Fibroblast of lung (primary cell): Measurements from ENCODE around the gene CEP70. TPM values are rescaled to one million over a fixed set of nuclear protein-coding genes. Genes with fewer than 3 reads are reported as not detected.

Source experiments
- DNase-seq, 2 donors: peaks; one replicate each; pipeline versions ENCODE4 v3.0.0 to v3.0.0-alpha.2; 2010; ENCODE audit warnings: low read depth in 2 of 2
- H2AFZ ChIP-seq: 2 replicates; pipeline ENCODE4 v1.5.1; 2012; ENCODE audit warnings: low read length, control low read depth, inconsistent platforms
- H3K27ac ChIP-seq: 2 replicates; pipeline ENCODE4 v1.5.1; 2011; ENCODE audit warnings: low read length, control low read depth; ENCODE audit not compliant: insufficient read depth
- H3K27me3 ChIP-seq: 2 replicates; pipeline ENCODE4 v1.5.1; 2011; ENCODE audit warnings: mild to moderate bottlenecking, low read length; ENCODE audit not compliant: control insufficient read depth, insufficient read depth
- H3K36me3 ChIP-seq: 2 replicates; pipeline ENCODE4 v1.5.1; 2011; ENCODE audit warnings: low read length; ENCODE audit not compliant: control insufficient read depth, insufficient read depth
- H3K4me1 ChIP-seq: 2 replicates; pipeline ENCODE4 v1.5.1; 2011; ENCODE audit warnings: low read length; ENCODE audit not compliant: control insufficient read depth, insufficient read depth; ENCODE audit errors: extremely low read depth
- H3K4me2 ChIP-seq: 2 replicates; pipeline ENCODE4 v1.5.1; 2011; ENCODE audit warnings: low read length, control low read depth; ENCODE audit not compliant: insufficient read depth; ENCODE audit errors: extremely low read depth
- H3K4me3 ChIP-seq, 4 experiments: fragments of 200-600 bp in 1 of 4; sonication (generic) in 1 of 4; replicated peaks in 1 of 4; 2 replicates each; pipeline ENCODE4 v1.5.1; 2011 to 2016; ENCODE audit warnings: low read length in 4 of 4, low read depth in 3 of 4, mild to moderate bottlenecking in 3 of 4, control low read depth in 2 of 4, inconsistent platforms in 1 of 4, mixed read lengths in 1 of 4; ENCODE audit not compliant: insufficient read depth in 1 of 4; ENCODE audit errors: control extremely low read depth in 1 of 4
- H3K79me2 ChIP-seq: 2 replicates; pipeline ENCODE4 v1.5.1; 2012; ENCODE audit warnings: mild to moderate bottlenecking, low read length, inconsistent platforms; ENCODE audit not compliant: control insufficient read depth, insufficient read depth
- H3K9ac ChIP-seq: 2 replicates; pipeline ENCODE4 v1.5.1; 2011; ENCODE audit warnings: mild to moderate bottlenecking, low read length, control low read depth; ENCODE audit not compliant: insufficient read depth
- H3K9me3 ChIP-seq: 2 replicates; pipeline ENCODE4 v1.5.1; 2012; ENCODE audit warnings: low read depth, low read length; ENCODE audit not compliant: control insufficient read depth, insufficient read depth
- H4K20me1 ChIP-seq: 2 replicates; pipeline ENCODE4 v1.5.1; 2011; ENCODE audit warnings: low read length; ENCODE audit not compliant: control insufficient read depth, insufficient read depth; ENCODE audit errors: extremely low read depth
- CTCF ChIP-seq, 2 donors: IDR thresholded peaks in 1 of 2; conservative IDR thresholded peaks in 1 of 2; 1 replicate in 1 of 2; 2 replicates in 1 of 2; pipeline ENCODE4 v1.5.1; 2011 to 2012; ENCODE audit warnings: low read length in 2 of 2, control low read depth in 1 of 2, inconsistent platforms in 1 of 2, low read depth in 1 of 2, mild to moderate bottlenecking in 1 of 2
- EZH2 ChIP-seq: IDR thresholded peaks from 2 replicates; pipeline ENCODE4 v1.5.1; 2012; ENCODE audit warnings: low read length, control low read depth, mild to moderate bottlenecking; ENCODE audit errors: missing control alignments
- polyA plus RNA-seq, 2 donors: library from polyadenylated mRNA; depleted of rRNA in 1 of 2; stranded (reverse) in 1 of 2; unstranded in 1 of 2; fragments of >200 nt; gene quantifications; 2 replicates each; pipeline ENCODE4 v1.2.1, GENCODE V29; 2011 to 2012; ENCODE audit warnings: missing spikeins in 1 of 2
- total RNA-seq: library from RNA; depleted of rRNA; stranded (reverse); fragments of >200 nt; gene quantifications from 2 replicates; pipeline ENCODE4 v1.2.1, GENCODE V29; 2014

The CEP70 gene
- total and polyA plus RNA-seq, 2 donors (not counting 1 experiment from before 2014, with no cell fraction given) = 11.0 to 47.9 TPM

GRCh38 chr3:138477120-138477519, 116.9 kb downstream of the CEP70 start:
- no peak for DNase-seq
- Histone ChIP-seq H3K79me2 (no peaks in the 10 kb centered on the region), H3K36me3 (no peaks in the 10 kb centered on the region), H3K9me3 (no peaks in the 10 kb centered on the region), H4K20me1 (no peaks in the 10 kb centered on the region), H3K27me3 (no peaks in the 10 kb centered on the region), H3K4me3 (no peak overlapping the region), H3K4me2 (no peak overlapping the region), H3K9ac (no peak overlapping the region), H2AFZ (no peak overlapping the region), H3K4me1 (no peaks in the 10 kb centered on the region), H3K27ac (no peak overlapping the region)
- no peak for TF ChIP-seq EZH2
- no peak for TF ChIP-seq CTCF (conservative IDR thresholded peaks at IDR 0.05 in 1 of 2, IDR thresholded peaks at IDR 0.05 in 1 of 2; ENCODE audit: low read depth in 1 of 2, low read length in 2 of 2)

GRCh38 chr3:138476526-138476925, 117.5 kb downstream of the CEP70 start:
- Histone ChIP-seq H3K4me1 (no peaks in the 10 kb centered on the region), H3K27me3 (no peaks in the 10 kb centered on the region), H3K79me2 (no peaks in the 10 kb centered on the region), H4K20me1 (no peaks in the 10 kb centered on the region), H3K4me2 (no peak overlapping the region), H3K27ac (no peak overlapping the region), H3K36me3 (no peaks in the 10 kb centered on the region), H3K4me3 (no peak overlapping the region), H3K9ac (no peak overlapping the region), H3K9me3 (no peaks in the 10 kb centered on the region), H2AFZ (no peak overlapping the region)
- TF ChIP-seq EZH2 = no peak
- TF ChIP-seq CTCF (conservative IDR thresholded peaks at IDR 0.05 in 1 of 2, IDR thresholded peaks at IDR 0.05 in 1 of 2; ENCODE audit: low read depth in 1 of 2, low read length in 2 of 2) = no peak
- no peak for DNase-seq

DNA sequence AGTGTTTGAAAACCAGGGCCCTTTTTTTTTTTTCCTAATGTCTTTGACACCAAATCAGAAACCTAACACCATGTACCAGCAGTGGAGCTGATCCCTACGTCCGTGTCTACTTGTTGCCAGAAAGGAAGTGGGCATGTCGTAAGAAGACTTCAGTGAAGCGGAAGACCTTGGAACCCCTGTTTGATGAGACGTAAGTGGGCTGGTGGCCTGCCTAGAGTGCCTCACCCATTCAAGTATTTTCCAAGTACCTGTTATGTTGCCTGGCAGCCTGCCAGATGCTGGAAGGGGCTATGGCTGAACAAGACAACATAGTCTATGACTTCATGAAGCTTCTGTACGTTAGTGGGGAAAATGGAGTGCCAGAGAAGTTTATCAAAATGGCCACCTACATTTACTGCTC, 119.9 kb downstream of the CEP70 start:
- Histone ChIP-seq H3K36me3 (no peaks in the 10 kb centered on the region), H3K4me1 (no peaks in the 10 kb centered on the region), H3K27me3 (no peaks in the 10 kb centered on the region), H3K9ac (no peak overlapping the region), H3K79me2 (no peaks in the 10 kb centered on the region), H3K4me2 (no peak overlapping the region), H3K27ac (no peak overlapping the region), H2AFZ (no peak overlapping the region), H4K20me1 (no peaks in the 10 kb centered on the region), H3K9me3 (no peaks in the 10 kb centered on the region), H3K4me3 (no peak overlapping the region)
- TF ChIP-seq EZH2 = no peak
- no peak for TF ChIP-seq CTCF (conservative IDR thresholded peaks at IDR 0.05 in 1 of 2, IDR thresholded peaks at IDR 0.05 in 1 of 2; ENCODE audit: low read depth in 1 of 2, low read length in 2 of 2)
- peak in 1 of 2 donors; percentile 22 for DNase-seq
